GM18909 (cell line): ENCODE measurements around the gene HSCB.
A peak's percentile ranks its signal among the peaks of the same experiment; 100 is the strongest.
"Not testable (repeated sequence)": the region's sequence is repeated elsewhere in the genome, so short reads cannot be mapped to it uniquely, and the experiment has no call there.

Source experiments
- ATAC-seq: cut with Tn5 transposase; IDR thresholded peaks from one replicate; pipeline ENCODE4 v1.9.1; 2021; ENCODE audit warnings: mild to moderate bottlenecking; ENCODE audit not compliant: unreplicated experiment, poor library complexity

The HSCB gene

GRCh38 chr22:28737701-28738100, 4.1 kb upstream of the HSCB start:
- no peak for ATAC-seq

- not testable (repeated sequence) for ATAC-seq
Measured at GRCh38 chr22:28738876-28739275, 3.0 kb upstream of the HSCB start.

- ATAC-seq = no peak
Measured at GRCh38 chr22:28741200-28741784, 547 bp upstream of the HSCB start.

GRCh38 chr22:28742562-28742962, 723 bp downstream of the HSCB start:
- no peak for ATAC-seq

GRCh38 chr22:28743852-28744251, 2.0 kb downstream of the HSCB start:
- no peak for ATAC-seq

GRCh38 chr22:28750471-28750881, 8.6 kb downstream of the HSCB start:
- no peak for ATAC-seq

- not testable (repeated sequence) for ATAC-seq
Measured at GRCh38 chr22:28754512-28754911, 12.7 kb downstream of the HSCB start.

GRCh38 chr22:28759861-28760560, 18.2 kb downstream of the HSCB start:
- no peak for ATAC-seq

- no peak for ATAC-seq
Measured at GRCh38 chr22:28761449-28761755, 19.6 kb downstream of the HSCB start.

GRCh38 chr22:28762000-28762399, 20.2 kb downstream of the HSCB start:
- ATAC-seq = not testable (repeated sequence)

- no peak for ATAC-seq
Measured at GRCh38 chr22:28766628-28767027, 24.8 kb downstream of the HSCB start.

GRCh38 chr22:28768701-28769393, 27.0 kb downstream of the HSCB start:
- ATAC-seq = no peak

GRCh38 chr22:28769394-28770085, 27.7 kb downstream of the HSCB start:
- no peak for ATAC-seq

GRCh38 chr22:28771195-28771791, 29.5 kb downstream of the HSCB start:
- no peak for ATAC-seq

GRCh38 chr22:28772633-28773460, 31.0 kb downstream of the HSCB start, which contains the start of gene CCDC117:
Gene CCDC117, plus strand, starts transcription at chr22:28772695. Its CDS starts 155 bp downstream, at chr22:28772850.
- peak; percentile 93 for ATAC-seq

- ATAC-seq = peak; percentile 18
Measured at GRCh38 chr22:28773461-28773867, 31.6 kb downstream of the HSCB start.

- no peak for ATAC-seq
Measured at GRCh38 chr22:28774378-28774777, 32.5 kb downstream of the HSCB start.

- no peak for ATAC-seq
Measured at GRCh38 chr22:28779833-28780232, 38.0 kb downstream of the HSCB start.

GRCh38 chr22:28780296-28780695, 38.5 kb downstream of the HSCB start:
- ATAC-seq = no peak
